B cell (primary cell): ENCODE results near the gene SEMA3B.

Experiments used
- EZH2 ChIP-seq: IDR thresholded peaks from 2 replicates; pipeline ENCODE4 v1.6.1; 2012; ENCODE audit warnings: borderline replicate concordance, low read depth, mild to moderate bottlenecking, moderate library complexity, low read length; ENCODE audit not compliant: insufficient read depth, poor library complexity, severe bottlenecking
- TF ChIP-seq, protein P1 (sequence below): fragments of 200-600 bp; IDR thresholded peaks from one replicate; pipeline ENCODE4 v1.8.0; 2022; ENCODE audit warnings: antibody characterized with exemption, mild to moderate bottlenecking

DNA sequence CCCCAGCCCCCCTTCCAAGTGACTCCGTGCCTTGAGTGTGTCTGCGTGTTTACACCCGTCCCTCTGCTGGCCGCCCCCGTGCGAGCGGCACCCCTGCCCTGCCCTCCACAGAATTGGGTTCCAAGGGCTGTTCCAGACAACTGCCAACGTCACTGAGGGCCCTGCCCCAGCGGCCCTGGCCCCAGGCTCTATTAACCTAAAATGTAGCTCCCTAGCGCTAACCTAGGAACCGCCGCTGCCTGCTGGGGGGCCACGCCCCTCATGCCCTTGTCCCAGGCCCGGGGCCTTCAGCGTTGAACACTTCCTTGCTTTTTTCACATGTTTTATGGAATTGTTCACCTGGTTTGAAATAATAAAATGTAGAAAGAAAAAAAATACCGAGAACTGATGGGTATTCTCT is 10.0 kb upstream of the SEMA3B start:
- no peak for TF ChIP-seq EZH2
- TF ChIP-seq, protein P1, sequence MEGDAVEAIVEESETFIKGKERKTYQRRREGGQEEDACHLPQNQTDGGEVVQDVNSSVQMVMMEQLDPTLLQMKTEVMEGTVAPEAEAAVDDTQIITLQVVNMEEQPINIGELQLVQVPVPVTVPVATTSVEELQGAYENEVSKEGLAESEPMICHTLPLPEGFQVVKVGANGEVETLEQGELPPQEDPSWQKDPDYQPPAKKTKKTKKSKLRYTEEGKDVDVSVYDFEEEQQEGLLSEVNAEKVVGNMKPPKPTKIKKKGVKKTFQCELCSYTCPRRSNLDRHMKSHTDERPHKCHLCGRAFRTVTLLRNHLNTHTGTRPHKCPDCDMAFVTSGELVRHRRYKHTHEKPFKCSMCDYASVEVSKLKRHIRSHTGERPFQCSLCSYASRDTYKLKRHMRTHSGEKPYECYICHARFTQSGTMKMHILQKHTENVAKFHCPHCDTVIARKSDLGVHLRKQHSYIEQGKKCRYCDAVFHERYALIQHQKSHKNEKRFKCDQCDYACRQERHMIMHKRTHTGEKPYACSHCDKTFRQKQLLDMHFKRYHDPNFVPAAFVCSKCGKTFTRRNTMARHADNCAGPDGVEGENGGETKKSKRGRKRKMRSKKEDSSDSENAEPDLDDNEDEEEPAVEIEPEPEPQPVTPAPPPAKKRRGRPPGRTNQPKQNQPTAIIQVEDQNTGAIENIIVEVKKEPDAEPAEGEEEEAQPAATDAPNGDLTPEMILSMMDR = no peak
